WI38 (cell line): ENCODE results near the gene GNGT1.

Source experiments
- H3K4me3 ChIP-seq: 2 replicates; pipeline ENCODE4 v1.5.1; 2011; ENCODE audit warnings: low read depth, mild to moderate bottlenecking, control low read depth, low read length
- TF ChIP-seq, protein P1 (sequence below): IDR thresholded peaks from 2 replicates; pipeline ENCODE4 v1.5.1; 2012; ENCODE audit warnings: low read depth, mild to moderate bottlenecking, control low read depth, low read length

GNGT1 gene

DNA sequence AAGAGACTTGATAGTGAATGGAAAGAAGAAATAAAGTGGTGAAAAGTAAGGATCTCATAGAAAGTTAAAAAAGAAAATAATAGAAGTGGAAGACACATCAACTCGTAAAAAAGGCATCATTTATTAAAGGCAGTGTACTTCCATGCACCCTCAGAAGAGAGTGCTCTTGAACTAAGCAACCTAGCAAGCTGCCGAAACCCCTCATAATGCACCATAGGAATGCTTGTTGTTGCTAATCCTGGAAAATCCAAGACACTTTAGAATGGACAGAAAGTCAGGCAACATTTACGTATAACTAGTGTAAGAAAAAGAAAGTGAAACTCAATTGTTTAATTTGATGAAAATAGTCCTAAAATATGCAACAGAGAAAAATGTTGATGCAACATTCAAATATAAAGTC lies 28.6 kb upstream of the GNGT1 start:
- H3K4me3 ChIP-seq, result no peak overlapping the region
- TF ChIP-seq, protein P1, sequence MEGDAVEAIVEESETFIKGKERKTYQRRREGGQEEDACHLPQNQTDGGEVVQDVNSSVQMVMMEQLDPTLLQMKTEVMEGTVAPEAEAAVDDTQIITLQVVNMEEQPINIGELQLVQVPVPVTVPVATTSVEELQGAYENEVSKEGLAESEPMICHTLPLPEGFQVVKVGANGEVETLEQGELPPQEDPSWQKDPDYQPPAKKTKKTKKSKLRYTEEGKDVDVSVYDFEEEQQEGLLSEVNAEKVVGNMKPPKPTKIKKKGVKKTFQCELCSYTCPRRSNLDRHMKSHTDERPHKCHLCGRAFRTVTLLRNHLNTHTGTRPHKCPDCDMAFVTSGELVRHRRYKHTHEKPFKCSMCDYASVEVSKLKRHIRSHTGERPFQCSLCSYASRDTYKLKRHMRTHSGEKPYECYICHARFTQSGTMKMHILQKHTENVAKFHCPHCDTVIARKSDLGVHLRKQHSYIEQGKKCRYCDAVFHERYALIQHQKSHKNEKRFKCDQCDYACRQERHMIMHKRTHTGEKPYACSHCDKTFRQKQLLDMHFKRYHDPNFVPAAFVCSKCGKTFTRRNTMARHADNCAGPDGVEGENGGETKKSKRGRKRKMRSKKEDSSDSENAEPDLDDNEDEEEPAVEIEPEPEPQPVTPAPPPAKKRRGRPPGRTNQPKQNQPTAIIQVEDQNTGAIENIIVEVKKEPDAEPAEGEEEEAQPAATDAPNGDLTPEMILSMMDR, result no peak

DNA sequence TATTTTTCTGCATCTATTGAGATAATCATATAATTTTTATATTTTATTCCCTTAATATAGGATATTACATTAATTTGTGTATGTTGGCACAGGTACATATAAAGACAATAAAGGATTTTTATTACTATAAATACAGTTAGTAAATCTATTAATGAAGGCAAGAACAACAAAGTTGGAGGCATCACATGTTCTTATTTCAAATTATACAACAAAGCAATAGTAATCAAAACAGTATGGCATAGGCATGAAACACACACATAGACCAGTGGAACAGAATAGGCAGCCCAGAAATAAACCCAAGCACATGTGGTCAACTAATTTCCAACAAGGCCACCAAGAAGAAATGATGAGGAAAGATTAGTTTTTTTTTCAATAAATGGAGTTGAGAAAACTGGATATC lies 27.0 kb upstream of the GNGT1 start:
- TF ChIP-seq, protein P1, result no peak

DNA sequence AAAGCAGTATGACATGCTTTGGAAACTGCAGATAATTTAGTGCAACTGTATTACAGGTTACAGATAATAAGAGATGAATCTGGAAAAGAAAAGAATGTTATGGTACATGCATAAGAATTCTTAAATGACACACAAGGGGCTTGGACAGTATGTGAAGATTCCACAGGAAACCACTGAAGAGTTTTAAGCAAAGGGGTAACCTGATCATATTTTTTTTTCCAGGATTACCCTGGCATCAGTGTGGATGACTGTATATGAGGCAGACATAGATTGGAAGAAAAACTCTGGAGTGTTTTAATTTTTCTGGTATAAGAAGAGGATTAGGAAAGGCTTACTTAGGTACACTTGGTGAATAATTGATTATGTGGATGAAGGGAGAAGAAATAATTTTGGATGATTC lies 23.9 kb upstream of the GNGT1 start:
- TF ChIP-seq, protein P1, result no peak
- no peak overlapping the region for H3K4me3 ChIP-seq

More for the DNA sequence above, 27.0 kb upstream of the GNGT1 start:
- no peak overlapping the region for H3K4me3 ChIP-seq

DNA sequence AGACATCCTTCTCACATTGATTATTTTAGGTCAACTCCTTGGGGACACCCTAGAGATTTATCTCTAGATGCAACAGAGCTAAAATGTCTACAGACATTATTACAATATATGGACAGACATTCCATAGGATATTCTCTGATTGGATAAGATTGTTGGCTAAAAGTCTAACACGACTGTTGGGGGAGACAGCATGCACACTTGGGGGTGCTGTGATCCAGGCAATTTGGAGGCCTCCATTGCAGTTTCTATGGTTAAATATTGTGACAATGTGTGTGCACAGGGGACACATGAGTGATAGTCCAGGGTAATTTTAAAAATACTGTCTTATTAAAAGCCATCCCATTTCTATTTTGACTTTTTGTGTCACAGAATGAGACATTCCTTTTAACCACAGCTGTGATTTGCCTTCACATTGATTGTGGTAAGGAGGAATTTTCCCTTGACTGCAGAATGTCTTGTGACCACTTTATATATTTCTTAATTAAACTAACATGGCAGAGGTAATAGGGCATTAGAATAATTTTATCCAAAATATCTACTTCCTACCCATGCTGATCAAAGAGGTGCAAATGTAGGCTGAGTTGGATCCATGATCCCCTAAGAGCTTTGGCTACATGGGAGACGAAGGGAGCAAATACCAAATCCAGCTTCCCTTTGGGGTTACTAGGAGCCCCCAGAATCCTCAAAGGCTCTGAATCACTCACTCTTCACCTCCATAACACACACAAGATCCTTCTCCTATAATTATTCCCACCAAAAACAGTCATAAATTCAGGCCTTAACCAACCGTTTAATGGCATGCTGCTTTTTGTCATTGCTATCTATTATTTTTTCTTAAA lies 23.1 kb upstream of the GNGT1 start:
- H3K4me3 ChIP-seq, result no peak overlapping the region
- TF ChIP-seq, protein P1, result no peak

DNA sequence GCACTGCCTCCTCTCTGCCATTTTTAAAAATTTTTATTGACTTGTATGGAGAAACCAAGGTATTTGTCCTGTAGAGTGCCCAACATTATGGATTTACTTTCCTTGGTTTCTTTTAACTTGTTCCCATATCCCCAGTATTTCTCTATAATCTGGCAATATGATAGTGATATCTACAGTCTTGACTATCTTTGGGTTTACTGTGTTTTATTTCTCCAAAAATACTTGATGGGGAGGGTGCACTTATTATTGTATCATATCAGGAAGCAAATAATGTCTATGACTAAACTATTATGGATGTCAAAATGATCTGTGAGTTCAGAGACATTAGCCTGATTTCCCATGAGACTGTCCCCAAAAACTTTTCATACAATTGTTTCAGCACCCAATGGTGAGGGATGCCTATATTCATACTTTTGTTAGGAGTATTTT lies 22.4 kb upstream of the GNGT1 start:
- H3K4me3 ChIP-seq, result no peak overlapping the region
- TF ChIP-seq, protein P1, result no peak

DNA sequence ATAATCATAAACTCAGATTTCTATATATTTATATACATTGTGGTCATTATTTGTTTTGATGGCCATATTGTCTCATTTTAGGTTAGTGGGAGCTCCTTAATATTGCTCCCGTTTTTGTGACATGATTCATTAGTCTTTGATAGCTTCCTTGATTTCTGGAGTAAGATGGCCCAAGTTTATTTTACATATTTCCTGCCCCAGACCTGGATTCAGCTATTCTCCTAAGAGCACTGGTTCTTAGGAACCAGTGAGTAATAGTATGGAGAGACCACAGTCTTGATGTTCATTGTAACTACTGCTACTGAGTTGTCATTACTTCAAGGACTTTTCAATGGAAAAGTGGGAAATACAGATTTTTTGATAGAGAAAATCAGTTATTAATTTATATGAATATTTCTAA lies 21.8 kb upstream of the GNGT1 start:
- TF ChIP-seq, protein P1, result no peak
- H3K4me3 ChIP-seq, result no peak overlapping the region

DNA sequence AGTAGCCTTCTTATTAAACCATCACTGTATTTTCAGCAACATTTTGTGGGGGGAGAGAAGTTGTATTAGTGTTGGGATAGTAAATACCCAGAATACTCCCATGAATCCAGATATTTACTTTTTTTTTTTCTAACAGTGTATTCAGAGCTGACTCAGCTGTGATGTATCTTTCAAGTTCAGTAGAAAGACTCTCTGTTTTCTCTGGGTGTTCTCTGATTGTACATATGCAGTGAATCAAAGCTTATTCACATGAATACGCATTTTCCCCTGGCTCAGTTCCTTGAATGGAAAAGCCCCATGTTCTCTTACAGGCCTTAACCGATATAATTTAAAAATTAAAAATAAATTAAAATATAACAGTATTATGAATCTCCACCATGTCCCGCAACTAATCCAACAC lies 17.1 kb upstream of the GNGT1 start:
- TF ChIP-seq, protein P1, result no peak
- peak overlapping the region; percentile 62 for H3K4me3 ChIP-seq
